ENCODE measurements around the gene MED15.

DNA sequence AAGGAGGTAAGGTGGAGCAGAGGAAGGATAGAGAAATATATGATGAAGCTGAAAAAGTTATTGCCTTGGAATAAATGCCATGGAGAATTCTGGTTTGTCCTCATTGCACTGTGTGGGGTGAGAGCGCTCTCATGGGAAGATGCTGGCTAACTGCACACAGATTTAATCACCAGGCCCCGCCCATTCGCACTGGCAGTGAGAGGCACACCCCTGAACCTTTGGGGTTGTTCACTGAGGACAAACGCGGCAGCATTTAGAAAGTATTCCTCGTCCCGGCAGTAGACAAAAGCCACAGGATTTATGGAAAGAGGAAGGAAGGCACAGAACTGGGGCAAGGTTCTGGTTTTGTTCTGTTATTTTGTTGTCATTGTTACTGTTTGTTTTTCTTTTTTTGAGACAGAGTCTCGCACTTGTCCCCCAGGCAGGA is 70.2 kb downstream of the MED15 start:
- TF ChIP-seq, protein P1, sequence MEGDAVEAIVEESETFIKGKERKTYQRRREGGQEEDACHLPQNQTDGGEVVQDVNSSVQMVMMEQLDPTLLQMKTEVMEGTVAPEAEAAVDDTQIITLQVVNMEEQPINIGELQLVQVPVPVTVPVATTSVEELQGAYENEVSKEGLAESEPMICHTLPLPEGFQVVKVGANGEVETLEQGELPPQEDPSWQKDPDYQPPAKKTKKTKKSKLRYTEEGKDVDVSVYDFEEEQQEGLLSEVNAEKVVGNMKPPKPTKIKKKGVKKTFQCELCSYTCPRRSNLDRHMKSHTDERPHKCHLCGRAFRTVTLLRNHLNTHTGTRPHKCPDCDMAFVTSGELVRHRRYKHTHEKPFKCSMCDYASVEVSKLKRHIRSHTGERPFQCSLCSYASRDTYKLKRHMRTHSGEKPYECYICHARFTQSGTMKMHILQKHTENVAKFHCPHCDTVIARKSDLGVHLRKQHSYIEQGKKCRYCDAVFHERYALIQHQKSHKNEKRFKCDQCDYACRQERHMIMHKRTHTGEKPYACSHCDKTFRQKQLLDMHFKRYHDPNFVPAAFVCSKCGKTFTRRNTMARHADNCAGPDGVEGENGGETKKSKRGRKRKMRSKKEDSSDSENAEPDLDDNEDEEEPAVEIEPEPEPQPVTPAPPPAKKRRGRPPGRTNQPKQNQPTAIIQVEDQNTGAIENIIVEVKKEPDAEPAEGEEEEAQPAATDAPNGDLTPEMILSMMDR (IDR thresholded peaks at IDR 0.05): no peak
- TF ChIP-seq POLR2AphosphoS5 (IDR thresholded peaks at IDR 0.05) (no peak), EP300 (IDR thresholded peaks at IDR 0.05) (no peak), POLR2A (IDR thresholded peaks at IDR 0.05) (no peak)
